HepG2 (cell line): ENCODE data around the gene NT5C3B. TPM values are rescaled to one million over a fixed set of nuclear protein-coding genes. Genes with fewer than 3 reads are reported as not detected.

ENCODE experiments used
- ERF ChIP-seq: IDR thresholded peaks from 2 replicates; pipeline ENCODE4 v1.6.1; 2018; ENCODE audit warnings: missing biosample characterization, missing genetic modification reagents
- GMEB1 ChIP-seq: sonication (generic); formaldehyde crosslinking; IDR thresholded peaks from 2 replicates; pipeline ENCODE4 v1.5.1; 2020; ENCODE audit warnings: missing genetic modification reagents, mild to moderate bottlenecking, borderline replicate concordance
- JDP2 ChIP-seq: sonication (generic); formaldehyde crosslinking; IDR thresholded peaks from 2 replicates; pipeline ENCODE4 v1.8.1; 2022; ENCODE audit warnings: missing genetic modification reagents, borderline replicate concordance
- STAT5B ChIP-seq: sonication (generic); formaldehyde crosslinking; IDR thresholded peaks from 2 replicates; pipeline ENCODE4 v1.4.0; 2020; ENCODE audit warnings: missing genetic modification reagents
- ZNF570 ChIP-seq: sonication (generic); formaldehyde crosslinking; IDR thresholded peaks from 2 replicates; pipeline ENCODE4 v1.4.0; 2020; ENCODE audit warnings: mild to moderate bottlenecking, missing genetic modification reagents, borderline replicate concordance
- ZNF713 ChIP-seq: sonication (generic); formaldehyde crosslinking; IDR thresholded peaks from 2 replicates; pipeline ENCODE4 v1.4.0; 2020; ENCODE audit warnings: mild to moderate bottlenecking, missing genetic modification reagents
- ZNF772 ChIP-seq: sonication (generic); formaldehyde crosslinking; IDR thresholded peaks from 2 replicates; pipeline ENCODE4 v1.5.0; 2020; ENCODE audit warnings: mild to moderate bottlenecking, missing genetic modification reagents
- ZNF784 ChIP-seq: sonication (generic); formaldehyde crosslinking; IDR thresholded peaks from 2 replicates; pipeline ENCODE4 v1.5.1; 2020; ENCODE audit warnings: missing genetic modification reagents, mild to moderate bottlenecking, borderline replicate concordance
- polyA plus RNA-seq, 8 experiments: library from polyadenylated mRNA; depleted of rRNA in 3 of 8; stranded (reverse) in 7 of 8; unstranded in 1 of 8; fragments of >200 nt; fragmentation: Illumina TruSeq in 4 of 8; extraction: Trizol in 4 of 8; gene quantifications; 2 replicates each; pipeline versions ENCODE4 v1.2.1 to v1.2.3, GENCODE V29; 2011 to 2016; ENCODE audit warnings: low read depth in 4 of 8, missing spikeins in 1 of 8, mixed read lengths in 1 of 8; ENCODE audit not compliant: insufficient read depth in 1 of 8
- total RNA-seq, 5 experiments: library from RNA; depleted of rRNA; stranded (reverse); fragments of >200 nt; fragmentation: Illumina TruSeq; extraction: Trizol; gene quantifications; 2 replicates each; pipeline ENCODE4 v1.2.3, GENCODE V29; 2016; ENCODE audit warnings: low read depth in 1 of 5

Gene NT5C3B
- total and polyA plus RNA-seq, 2 of the 13 experiments (the other 11 are each of a cell fraction or from before 2014, with no cell fraction given): 104 to 126 TPM

- TF ChIP-seq STAT5B (CRISPR knock-in tag) (peak; percentile 50; the same call in 1 of the 2 replicates), ZNF713 (CRISPR knock-in tag) (no peak), GMEB1 (CRISPR knock-in tag) (peak; percentile 42; the same call in 1 of the 2 replicates), ZNF772 (CRISPR knock-in tag) (0 out of 2 replicates have a peak, but pooled peaks have one; percentile 14), JDP2 (no peak), ZNF784 (peak; percentile 76; the same call in 1 of the 2 replicates), ZNF570 (CRISPR knock-in tag) (no peak), ERF (peak; percentile 57; the same call in 1 of the 2 replicates)
Measured at GRCh38 chr17:41801374-41802271, 34.4 kb downstream of the NT5C3B start (continued).
